Limb (tissue), 2 donors: ENCODE results near the gene IGFL1.
"Not testable (repeated sequence)": the region's sequence is repeated elsewhere in the genome, so short reads cannot be mapped to it uniquely, and the experiment has no call there.

ENCODE experiments used
- DNase-seq, 2 donors: peaks; one replicate each; pipeline ENCODE4 v3.0.0-alpha.2; 2016; ENCODE audit errors: extremely low spot score in 2 of 2

The IGFL1 gene

GRCh38 chr19:46221981-46222610 lies 7.4 kb upstream of the IGFL1 start:
- DNase-seq = peak in 1 of 2 donors; percentile 24

DNA sequence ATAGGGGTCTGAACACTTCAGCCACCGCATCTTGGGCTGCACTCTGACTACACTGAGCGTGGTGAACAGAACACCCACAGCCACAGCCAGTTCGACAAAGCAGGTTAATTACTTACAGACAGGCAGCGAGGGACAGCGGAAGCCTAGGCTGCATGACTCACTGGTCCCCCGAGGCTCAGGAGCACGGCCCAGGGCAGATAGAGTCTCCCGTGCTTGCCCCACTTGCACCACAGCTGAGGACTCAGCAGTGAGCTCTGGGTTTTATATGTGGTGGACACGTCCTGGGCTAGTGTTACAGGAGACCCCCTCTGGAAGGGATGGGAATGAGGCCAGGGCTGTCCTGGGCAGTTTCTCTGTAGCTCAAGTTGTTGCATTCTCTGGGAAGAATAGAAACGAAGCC lies 5.8 kb upstream of the IGFL1 start:
- DNase-seq = not testable (repeated sequence)

- DNase-seq = no peak
Observed at GRCh38 chr19:46224773-46225172, 4.8 kb upstream of the IGFL1 start.

DNA sequence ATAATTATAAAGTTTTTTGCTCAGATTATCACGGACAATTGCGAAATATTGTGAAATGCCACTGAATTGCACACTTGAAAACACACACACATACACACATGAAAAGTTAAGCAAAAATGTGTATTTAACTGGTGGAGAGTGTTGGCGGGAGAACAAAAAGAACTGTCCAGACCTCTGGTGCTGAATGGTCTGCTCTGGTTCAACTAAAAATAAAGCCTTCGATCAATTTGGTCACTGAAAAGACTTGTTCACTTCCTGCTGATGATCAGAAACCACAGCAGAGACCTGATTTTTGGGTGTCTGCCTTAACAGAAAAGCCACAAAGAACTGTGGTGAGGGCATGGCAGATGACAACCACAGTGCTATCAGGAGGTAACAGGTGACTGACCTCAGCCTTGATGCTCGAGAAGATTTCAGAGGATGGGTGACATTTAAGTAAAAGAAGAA lies 4.0 kb upstream of the IGFL1 start:
- peak in 1 of 2 donors; percentile 15 for DNase-seq

- DNase-seq = no peak
Observed at GRCh38 chr19:46226438-46226973, 3.0 kb upstream of the IGFL1 start.

DNA sequence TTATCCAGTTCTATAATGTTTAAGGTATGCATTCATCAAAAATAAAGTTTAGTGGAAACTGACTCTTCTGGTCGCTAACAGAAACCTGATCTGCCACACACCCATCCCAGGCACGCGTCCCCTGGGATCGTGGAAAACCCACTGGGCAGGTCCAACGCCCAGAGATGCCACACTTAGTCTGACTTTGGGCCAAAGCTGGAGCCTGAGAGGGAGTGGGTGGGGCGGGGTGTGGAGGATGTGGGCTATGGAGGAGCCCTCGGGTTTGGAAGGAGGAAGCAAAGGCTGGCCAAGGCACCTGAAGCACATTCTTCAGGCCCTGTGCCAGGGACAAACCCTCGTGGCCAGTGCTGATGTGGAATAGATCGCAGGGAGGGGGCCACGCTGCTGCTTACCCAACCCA lies 2.5 kb downstream of the IGFL1 start:
- no peak for DNase-seq

DNA sequence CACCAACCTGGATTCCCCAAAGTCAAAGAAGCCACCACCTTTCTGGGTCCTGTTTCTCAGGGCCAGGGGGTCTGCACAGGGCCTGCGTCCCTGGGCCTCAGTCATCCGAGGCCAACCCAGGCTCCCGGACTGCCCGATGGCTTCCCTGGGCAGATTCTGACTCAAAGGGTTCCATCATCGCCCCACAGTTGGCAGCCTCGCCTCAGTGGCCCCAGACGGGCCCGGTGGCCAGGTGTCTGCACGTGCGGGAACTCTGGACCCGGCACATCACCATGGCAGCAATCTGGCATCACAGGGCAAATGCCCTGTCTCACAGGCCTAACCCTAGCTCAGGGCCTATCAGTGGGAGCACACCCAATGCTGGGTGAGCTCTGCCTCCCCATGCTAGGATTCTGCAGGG lies 2.9 kb downstream of the IGFL1 start:
- DNase-seq = no peak

- DNase-seq = no peak
Observed at GRCh38 chr19:46232938-46233621, 3.5 kb downstream of the IGFL1 start.

DNA sequence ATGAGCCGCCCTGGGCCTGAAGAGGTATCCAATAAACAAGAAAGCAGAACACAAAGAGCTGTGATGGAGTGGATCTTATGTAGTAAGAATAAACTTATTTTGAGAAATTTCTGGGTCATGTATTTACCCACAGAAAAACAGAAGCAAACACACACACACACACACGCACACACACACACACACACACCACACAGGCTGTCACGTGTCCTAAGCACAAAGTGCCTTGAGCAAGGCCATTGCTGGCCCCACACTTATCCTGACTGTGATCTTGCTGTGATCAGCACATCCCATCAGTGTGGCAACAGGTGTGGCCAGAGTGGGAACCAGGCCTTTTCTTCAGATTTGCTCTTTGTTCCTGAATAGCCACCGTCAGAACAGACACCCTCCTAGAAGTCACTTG lies 4.3 kb downstream of the IGFL1 start:
- DNase-seq = not testable (repeated sequence)

DNA sequence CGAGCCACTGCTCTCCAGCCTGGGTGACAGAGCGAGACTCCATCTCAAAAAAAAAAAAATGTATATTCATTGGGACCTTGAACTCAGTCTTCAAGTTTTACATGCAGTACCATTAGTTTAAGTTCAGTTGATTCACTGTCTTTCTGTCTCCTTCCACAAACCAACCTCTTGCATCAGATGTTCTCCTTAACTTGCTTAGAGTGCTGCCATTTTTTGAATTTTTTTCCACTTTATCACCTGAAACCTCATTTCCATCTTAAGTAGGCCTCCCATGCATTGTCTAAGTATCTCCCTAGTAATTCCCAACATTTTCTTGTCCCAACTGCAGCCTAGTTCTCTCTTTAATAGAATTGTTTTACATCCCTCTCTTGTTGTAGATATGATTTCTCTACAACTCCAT lies 8.6 kb downstream of the IGFL1 start:
- DNase-seq = not testable (repeated sequence)

DNA sequence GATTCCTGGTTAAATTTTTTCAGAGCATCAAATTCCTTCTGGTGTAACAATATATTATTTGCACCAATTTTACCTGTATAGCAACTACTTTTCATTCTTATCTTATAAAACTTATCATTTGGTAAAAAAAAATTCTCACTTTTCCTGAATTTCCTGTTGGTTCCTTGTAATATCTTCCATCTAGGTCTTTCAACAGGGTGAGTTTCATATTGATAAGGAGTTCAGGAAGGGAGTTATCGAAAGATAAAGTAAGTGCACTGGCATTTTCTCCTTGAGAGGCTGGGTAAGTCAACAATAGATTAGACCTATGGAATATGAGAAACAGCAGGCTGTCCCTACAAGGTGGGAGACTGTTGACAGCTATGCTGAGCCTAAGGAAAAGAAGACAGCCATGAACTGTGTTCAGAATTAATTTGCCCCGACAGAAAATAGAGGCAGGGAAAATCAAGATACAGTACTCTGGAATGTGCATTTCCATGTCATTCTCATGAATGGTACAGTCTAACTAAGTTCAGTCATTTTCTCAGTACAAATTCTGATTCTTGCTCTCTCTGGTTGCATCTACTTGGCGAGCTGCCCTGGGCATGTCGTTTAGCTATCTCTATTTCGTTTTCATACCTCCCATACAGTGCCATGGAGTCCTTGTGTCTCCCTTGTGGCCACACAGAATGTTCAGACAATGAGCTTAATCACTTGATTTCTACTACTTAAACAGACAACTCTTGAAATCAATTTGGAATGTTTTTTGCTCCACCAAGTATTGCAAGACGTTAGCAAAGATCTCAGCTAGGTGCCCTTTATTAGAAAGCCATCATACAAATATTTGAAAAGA lies 9.9 kb downstream of the IGFL1 start:
- DNase-seq = no peak

GRCh38 chr19:46240693-46241092 lies 11.2 kb downstream of the IGFL1 start:
- no peak for DNase-seq

DNA sequence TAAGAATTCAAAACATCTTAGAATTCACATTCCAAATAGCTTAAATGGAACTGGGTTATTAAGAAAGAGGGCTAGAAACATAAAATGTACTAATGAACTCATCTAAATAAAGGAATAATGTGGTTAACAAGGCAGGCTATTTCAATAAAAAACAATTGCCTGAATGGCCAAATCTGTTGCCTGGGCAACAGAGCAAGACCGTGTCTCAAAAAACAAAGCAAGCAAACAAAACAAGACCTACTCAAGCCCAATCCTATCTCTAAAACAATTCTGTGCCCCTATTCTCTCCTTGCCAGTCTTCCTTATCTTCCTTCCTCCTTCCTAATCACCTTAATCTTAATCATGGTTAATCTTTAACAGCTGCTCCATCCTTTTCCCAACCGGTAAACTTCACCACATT lies 12.1 kb downstream of the IGFL1 start:
- no peak for DNase-seq

DNA sequence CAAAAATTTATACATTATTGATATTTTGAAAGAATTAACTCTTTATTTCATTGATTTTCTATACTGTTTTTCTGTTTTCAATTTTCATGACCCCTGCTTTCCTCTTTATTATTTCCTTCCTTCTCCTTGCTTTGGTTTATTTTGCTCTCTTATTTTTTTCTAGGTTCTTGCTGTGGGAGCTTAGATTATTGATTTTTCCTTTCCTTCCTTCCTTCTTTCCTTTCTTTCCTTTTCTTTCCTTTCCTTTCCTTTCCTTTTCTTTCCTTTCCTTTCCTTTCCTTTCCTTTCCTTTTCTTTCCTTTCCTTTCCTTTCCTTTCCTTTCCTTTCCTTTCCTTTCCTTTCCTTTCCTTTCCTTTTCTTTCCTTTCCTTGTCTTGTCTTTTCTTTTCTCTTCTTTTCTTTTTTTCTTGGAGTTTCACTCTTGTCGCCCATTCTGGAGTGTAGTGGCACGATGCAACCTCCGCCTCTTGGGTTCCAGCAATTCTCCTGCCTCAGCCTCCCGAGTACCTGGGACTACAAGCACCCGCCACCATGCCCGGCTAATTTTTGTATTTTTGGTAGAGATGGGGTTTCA lies 13.6 kb downstream of the IGFL1 start:
- not testable (repeated sequence) for DNase-seq

- DNase-seq = no peak
Observed at GRCh38 chr19:46250076-46250735, 20.7 kb downstream of the IGFL1 start.

DNA sequence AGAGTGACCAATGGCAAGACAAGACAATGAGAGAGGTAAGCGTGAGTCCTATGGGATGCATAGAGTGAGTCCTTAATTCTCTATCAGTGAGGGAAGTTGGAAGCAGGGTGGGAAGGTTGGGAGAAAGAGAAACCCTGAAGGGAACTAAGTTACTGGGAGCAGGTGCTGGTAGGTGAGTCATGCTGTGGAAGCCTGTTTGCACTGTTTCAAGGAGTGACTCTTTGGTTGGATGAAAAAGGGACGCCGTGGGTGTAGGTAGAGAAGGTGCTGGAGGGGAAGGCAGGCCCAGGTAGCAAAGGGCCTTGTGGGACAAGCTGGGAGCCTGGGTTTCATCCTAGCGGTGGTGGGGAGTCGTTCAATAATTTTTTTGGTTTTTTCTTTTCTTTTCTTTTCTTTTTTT lies 21.9 kb downstream of the IGFL1 start:
- no peak for DNase-seq

- no peak for DNase-seq
Observed at GRCh38 chr19:46254776-46255175, 25.2 kb downstream of the IGFL1 start.

- no peak for DNase-seq
Observed at GRCh38 chr19:46256855-46257254, 27.3 kb downstream of the IGFL1 start.

GRCh38 chr19:46261501-46261900 lies 32.0 kb downstream of the IGFL1 start:
- not testable (repeated sequence) for DNase-seq

DNA sequence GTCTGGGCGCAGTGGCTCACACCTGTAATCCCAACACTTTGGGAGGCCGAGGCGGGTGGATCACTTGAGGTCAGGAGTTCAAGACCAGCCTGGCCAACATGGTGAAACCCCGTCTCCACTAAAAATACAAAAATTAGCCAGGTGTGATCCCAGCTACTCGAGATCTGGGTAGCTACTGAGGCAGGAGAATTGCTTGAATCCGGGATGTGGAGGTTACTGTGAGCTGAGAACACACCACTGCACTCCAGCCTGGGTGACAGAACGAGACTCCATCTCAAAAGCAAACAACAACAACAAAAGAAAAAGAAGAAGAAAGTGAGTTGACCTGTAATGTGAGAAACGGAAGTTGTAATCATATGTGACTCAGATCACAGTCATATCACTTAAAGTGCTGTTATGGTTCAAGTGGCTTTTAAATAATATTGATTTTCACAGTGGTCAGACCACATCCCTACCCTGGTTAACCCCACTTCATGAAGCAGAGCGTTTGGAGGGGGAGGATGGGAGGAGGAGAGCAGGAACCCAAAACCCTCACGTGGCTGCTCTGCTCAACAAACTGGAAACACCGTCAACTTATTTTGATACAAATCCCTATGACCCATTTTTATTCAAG lies 33.2 kb downstream of the IGFL1 start:
- DNase-seq = not testable (repeated sequence)

DNA sequence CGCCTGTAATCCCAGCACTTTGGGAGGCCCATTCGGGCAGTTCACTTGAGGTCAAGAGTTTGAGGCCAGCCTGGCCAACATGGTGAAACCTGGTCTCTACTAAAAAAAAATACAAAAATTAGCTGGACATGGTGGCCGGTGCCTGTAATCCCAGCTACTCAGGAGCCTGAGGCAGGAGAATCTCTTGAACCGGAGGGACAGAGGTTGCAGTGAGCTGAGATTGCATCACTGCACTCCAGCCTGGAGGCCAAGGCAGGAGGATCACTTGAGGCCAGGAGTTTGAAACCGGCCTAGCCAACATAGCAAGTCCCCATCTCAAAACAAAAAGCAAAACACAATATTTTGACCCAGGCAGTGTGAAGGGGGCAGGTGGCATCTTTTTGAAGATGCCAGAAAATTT lies 35.3 kb downstream of the IGFL1 start:
- DNase-seq = not testable (repeated sequence)
